Effector CD4-positive, alpha-beta T cell (primary cell): ENCODE data around the gene MRFAP1L1.
"Not testable (repeated sequence)": the region's sequence is repeated elsewhere in the genome, so short reads cannot be mapped to it uniquely, and the experiment has no call there.

Source experiments
- DNase-seq: peaks from one replicate; pipeline ENCODE4 v3.0.0-alpha.2; 2020

Gene MRFAP1L1

GRCh38 chr4:6686104-6686787 lies 23.4 kb downstream of the MRFAP1L1 start:
- DNase-seq: no peak

DNA sequence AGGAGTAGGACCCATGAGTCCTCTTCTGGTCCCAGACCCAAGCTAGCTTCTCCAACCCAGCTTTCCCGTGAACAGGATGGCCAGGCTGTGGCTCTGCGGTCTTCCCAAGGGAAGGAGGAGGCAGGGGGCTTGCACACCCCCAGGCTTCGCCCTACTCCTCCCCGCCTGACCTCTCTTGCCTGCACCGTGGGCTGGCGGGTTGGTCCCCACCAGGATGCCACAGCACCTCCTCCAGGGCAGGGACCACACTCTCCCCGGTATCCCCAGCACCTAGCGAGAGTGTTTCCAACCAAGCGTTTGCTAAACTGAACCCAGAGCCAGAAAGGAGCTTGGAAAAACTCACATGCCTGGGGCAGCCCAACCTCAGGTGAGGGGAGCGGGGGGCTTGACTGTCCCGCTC lies 25.0 kb downstream of the MRFAP1L1 start:
- DNase-seq: no peak

- no peak for DNase-seq
These were observed 26.6 kb downstream of the MRFAP1L1 start for GRCh38 chr4:6682862-6683590.

DNA sequence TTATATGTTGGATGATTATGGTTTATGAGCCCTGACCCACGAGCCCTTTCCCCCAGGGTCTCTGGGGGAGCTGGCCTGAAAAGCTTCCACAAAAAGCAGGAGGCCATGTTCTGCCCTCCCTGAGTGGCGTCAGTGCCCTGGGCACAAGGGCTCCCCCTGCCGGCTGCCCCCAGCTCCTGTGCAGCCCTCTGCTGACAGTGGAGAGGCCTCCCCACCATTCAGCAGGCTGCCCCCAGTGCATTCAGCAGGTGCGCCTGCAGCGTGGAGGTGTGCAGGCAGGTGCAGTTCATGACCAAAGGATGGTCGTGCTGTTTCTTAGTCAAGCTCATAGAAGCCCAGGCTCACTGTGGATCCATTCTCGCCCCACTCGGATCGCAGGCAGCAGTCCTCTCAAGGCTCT lies 28.5 kb downstream of the MRFAP1L1 start:
- DNase-seq: no peak

DNA sequence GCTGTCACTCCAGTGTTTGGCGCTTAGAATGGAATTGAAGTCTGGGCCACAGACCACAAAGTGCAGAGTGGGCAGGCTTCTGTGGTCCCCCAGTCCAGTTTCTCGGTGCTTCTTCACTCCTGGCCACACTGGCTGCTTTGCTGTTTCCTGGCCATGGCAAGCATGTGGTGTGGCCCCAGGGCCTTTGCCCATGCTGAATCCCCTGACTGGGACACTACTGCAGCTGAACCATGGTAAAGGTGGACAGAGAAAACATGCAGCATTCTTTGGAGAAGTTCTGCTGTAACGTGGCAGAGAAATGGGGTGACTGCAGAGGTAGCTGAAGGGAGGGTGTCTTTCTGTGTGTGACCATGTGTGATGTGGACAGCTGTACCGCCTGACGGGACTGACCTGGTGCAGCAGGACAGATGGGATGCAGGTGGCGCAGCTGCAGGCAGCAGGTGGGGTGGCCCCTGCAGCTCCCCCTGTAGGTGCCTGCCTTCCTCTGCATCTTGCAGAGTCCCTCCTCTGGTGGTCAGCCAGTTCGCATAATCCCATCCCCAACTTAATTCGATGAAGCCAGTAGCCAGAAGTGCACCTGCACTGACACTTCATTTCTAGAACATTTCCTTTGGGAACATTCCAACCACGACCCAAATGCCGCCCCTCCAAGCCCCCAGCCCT lies 29.2 kb downstream of the MRFAP1L1 start:
- no peak for DNase-seq

GRCh38 chr4:6676722-6677558 lies 32.7 kb downstream of the MRFAP1L1 start:
- DNase-seq: no peak

- peak; percentile 56 for DNase-seq
These were observed 35.0 kb downstream of the MRFAP1L1 start for GRCh38 chr4:6674500-6675149.

DNA sequence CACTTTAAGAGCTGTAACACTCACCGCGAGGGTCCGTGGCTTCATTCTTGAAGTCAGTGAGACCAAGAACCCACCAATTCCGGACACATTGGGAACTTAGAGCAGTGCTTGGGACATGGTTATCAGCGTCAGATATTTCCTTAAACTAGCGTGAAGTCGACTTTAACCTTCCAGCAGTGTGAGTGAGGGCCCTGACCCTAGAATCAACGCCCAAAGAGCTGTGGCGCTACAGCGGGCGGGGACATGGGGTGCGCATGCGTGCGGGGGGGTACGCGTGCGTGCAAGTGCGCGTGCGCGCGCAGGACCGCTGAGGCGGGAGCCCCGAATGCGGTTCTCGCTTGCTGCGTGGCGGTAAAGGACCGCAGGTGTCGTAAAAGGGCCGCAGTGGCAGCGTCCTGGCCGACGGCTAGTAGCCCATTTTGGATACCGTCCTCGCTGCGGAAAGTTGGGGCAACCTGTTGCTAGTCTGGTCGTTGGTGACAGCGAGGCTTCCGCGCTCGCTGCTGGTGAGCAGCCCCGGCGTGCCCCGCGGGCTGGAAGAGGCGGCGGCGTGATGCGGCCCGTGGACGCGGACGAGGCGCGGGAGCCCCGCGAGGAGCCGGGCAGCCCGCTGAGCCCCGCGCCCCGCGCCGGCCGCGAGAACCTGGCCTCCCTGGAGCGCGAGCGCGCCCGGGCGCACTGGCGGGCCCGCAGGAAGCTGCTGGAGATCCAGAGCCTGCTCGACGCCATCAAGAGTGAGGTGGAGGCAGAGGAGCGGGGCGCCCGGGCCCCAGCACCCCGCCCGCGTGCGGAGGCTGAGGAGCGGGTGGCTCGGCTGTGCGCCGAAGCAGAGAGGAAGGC lies 35.8 kb downstream of the MRFAP1L1 start:
- DNase-seq: peak; percentile 94

GRCh38 chr4:6673191-6673659 lies 36.4 kb downstream of the MRFAP1L1 start:
- DNase-seq: not testable (repeated sequence)

DNA sequence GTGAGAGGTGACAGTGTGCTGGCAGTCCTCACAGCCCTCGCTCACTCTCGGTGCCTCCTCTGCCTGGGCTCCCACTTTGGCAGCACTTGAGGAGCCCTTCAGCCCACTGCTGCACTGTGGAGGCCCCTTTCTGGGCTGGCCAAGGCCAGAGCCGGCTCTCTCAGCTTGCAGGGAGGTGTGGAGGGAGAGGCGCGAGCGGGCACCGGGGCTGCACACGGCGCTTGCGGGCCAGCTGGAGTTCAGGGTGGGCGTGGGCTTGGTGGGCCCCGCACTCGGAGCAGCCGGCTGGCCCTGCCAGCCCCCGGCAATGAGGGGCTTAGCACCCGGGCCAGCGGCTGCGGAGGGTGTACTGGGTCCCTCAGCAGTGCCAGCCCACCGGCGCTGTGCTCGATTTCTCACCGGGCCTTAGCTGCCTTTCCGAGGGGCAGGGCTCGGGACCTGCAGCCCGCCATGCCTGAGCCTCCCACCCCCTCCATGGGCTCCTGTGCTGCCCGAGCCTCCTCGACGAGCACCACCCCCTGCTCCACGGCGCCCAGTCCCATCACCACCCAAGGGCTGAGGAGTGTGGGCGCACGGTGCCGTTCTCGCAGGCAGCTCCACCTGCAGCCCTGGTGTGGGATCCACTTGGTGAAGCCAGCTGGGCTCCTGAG lies 37.0 kb downstream of the MRFAP1L1 start:
- DNase-seq: not testable (repeated sequence)

- no peak for DNase-seq
These were observed 37.5 kb downstream of the MRFAP1L1 start for GRCh38 chr4:6672131-6672530.

GRCh38 chr4:6671648-6672047 lies 38.0 kb downstream of the MRFAP1L1 start:
- DNase-seq: no peak

- DNase-seq: no peak
These were observed 41.3 kb downstream of the MRFAP1L1 start for GRCh38 chr4:6668391-6668790.

- DNase-seq: no peak
These were observed 44.4 kb downstream of the MRFAP1L1 start for GRCh38 chr4:6665320-6665654.

- no peak for DNase-seq
These were observed 45.9 kb downstream of the MRFAP1L1 start for GRCh38 chr4:6663596-6664393.

DNA sequence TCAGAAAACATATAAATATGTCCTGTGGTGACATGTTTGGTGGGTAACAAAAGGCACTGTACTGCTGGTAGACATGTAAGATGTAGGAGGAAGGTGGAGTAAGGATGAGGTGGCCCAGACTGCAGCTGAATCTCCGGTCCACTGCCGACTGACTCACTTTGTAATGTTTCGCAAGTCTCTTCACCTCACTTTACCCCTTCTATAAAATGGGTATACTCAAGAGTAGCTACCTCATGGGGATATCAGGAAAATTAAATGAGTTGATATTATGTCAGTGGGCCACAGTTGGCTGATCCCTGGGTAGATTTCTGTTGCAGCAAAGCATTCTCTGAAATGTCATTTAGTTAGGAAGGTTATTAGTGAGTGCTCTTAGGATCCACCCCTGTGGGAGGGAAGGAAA lies 47.1 kb downstream of the MRFAP1L1 start:
- DNase-seq: no peak

DNA sequence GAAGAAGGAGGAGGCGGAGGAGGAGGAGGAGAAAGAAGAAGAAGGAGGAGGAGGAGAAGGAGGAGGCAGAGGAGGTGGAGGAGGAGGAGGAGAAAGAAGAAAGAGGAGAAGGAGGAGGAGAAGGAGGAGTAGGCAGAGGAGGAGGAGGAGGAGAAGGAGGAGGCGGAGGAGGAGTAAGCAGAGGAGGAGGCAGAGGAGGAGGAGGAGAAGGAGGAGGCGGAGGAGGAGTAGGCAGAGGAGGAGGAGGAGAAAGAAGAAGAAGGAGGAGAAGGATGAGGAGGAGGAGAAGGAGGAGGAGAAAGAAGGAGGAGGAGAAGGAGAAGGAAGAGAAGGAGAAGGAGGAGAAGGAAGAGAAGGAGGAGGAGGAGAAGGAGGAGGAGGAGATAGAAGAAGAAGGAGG lies 49.2 kb downstream of the MRFAP1L1 start:
- no peak for DNase-seq

- no peak for DNase-seq
These were observed 49.8 kb downstream of the MRFAP1L1 start for GRCh38 chr4:6659897-6660296.

- peak; percentile 38 for DNase-seq
These were observed 51.0 kb downstream of the MRFAP1L1 start for GRCh38 chr4:6658597-6659075.

- DNase-seq: no peak
These were observed 51.5 kb downstream of the MRFAP1L1 start for GRCh38 chr4:6658209-6658595.
